ENCODE results near the gene TBPL1.

TBPL1 gene

GRCh38 chr6:134031696-134032255 lies 78.8 kb downstream of the TBPL1 start:
- DNase-seq (ENCODE audit: extremely low read depth, insufficient read length), result no peak
- no peaks in the 10 kb centered on the region for H3K36me3 ChIP-seq (ENCODE audit: control insufficient read depth, insufficient read depth, low read length)
- H3K4me3 ChIP-seq (replicated peaks; ENCODE audit: low read depth, low read length), result no peak overlapping the region
- H3K27me3 ChIP-seq (replicated peaks; ENCODE audit: control insufficient read depth, insufficient read depth, low read length), result no peaks in the 10 kb centered on the region
- no peak for TF ChIP-seq CTCF (IDR thresholded peaks at IDR 0.05; ENCODE audit: insufficient read depth, low read length, poor library complexity, severe bottlenecking)

- TF ChIP-seq CTCF (IDR thresholded peaks at IDR 0.05; ENCODE audit: insufficient read depth, low read length, poor library complexity, severe bottlenecking), result no peak
- H3K36me3 ChIP-seq (ENCODE audit: control insufficient read depth, insufficient read depth, low read length), result no peaks in the 10 kb centered on the region
- H3K27me3 ChIP-seq (replicated peaks; ENCODE audit: control insufficient read depth, insufficient read depth, low read length), result no peaks in the 10 kb centered on the region
- DNase-seq (ENCODE audit: extremely low read depth, insufficient read length), result no peak
- no peak overlapping the region for H3K4me3 ChIP-seq (replicated peaks; ENCODE audit: low read depth, low read length)
Measured at GRCh38 chr6:134034478-134034877, 81.5 kb downstream of the TBPL1 start.

- DNase-seq (ENCODE audit: extremely low read depth, insufficient read length), result no peak
- no peak for TF ChIP-seq CTCF (IDR thresholded peaks at IDR 0.05; ENCODE audit: insufficient read depth, low read length, poor library complexity, severe bottlenecking)
- no peaks in the 10 kb centered on the region for H3K27me3 ChIP-seq (replicated peaks; ENCODE audit: control insufficient read depth, insufficient read depth, low read length)
- H3K4me3 ChIP-seq (replicated peaks; ENCODE audit: low read depth, low read length), result no peak overlapping the region
- no peaks in the 10 kb centered on the region for H3K36me3 ChIP-seq (ENCODE audit: control insufficient read depth, insufficient read depth, low read length)
Measured at GRCh38 chr6:134034961-134035822, 82.2 kb downstream of the TBPL1 start.

GRCh38 chr6:134035823-134036296 lies 82.8 kb downstream of the TBPL1 start:
- H3K27me3 ChIP-seq (replicated peaks; ENCODE audit: control insufficient read depth, insufficient read depth, low read length), result no peaks in the 10 kb centered on the region
- DNase-seq (ENCODE audit: extremely low read depth, insufficient read length), result no peak
- no peak for TF ChIP-seq CTCF (IDR thresholded peaks at IDR 0.05; ENCODE audit: insufficient read depth, low read length, poor library complexity, severe bottlenecking)
- no peaks in the 10 kb centered on the region for H3K36me3 ChIP-seq (ENCODE audit: control insufficient read depth, insufficient read depth, low read length)
- H3K4me3 ChIP-seq (replicated peaks; ENCODE audit: low read depth, low read length), result no peak overlapping the region

- DNase-seq (ENCODE audit: extremely low read depth, insufficient read length), result no peak
- TF ChIP-seq CTCF (IDR thresholded peaks at IDR 0.05; ENCODE audit: insufficient read depth, low read length, poor library complexity, severe bottlenecking), result no peak
Measured at GRCh38 chr6:134039116-134039515, 86.1 kb downstream of the TBPL1 start.

More at GRCh38 chr6:134039116-134039515, 86.1 kb downstream of the TBPL1 start:
- no peaks in the 10 kb centered on the region for H3K27me3 ChIP-seq (replicated peaks; ENCODE audit: control insufficient read depth, insufficient read depth, low read length)
- H3K4me3 ChIP-seq (replicated peaks; ENCODE audit: low read depth, low read length), result no peak overlapping the region
- no peaks in the 10 kb centered on the region for H3K36me3 ChIP-seq (ENCODE audit: control insufficient read depth, insufficient read depth, low read length)
